Measurements from ENCODE around the gene KDM4E. TPM values are rescaled to one million over a fixed set of nuclear protein-coding genes. Genes with fewer than 3 reads are reported as not detected.
A peak's percentile ranks its signal among the peaks of the same experiment; 100 is the strongest.
"Not testable (repeated sequence)": the region's sequence is repeated elsewhere in the genome, so short reads cannot be mapped to it uniquely, and the experiment has no call there.

Gene KDM4E
- total RNA-seq, 1 experiment from 2014 or later = not detected

GRCh38 chr11:95049122-95049521 lies 24.1 kb downstream of the KDM4E start, which contains the start of gene KDM4F:
KDM4F (plus strand) TSS chr11:95049422.
- DNase-seq (ENCODE audit: extremely low read depth, low read depth) = not testable (repeated sequence)

GRCh38 chr11:95050595-95051202 lies 25.6 kb downstream of the KDM4E start:
- no peak for DNase-seq (ENCODE audit: extremely low read depth, low read depth)

GRCh38 chr11:95054356-95054755 lies 29.3 kb downstream of the KDM4E start:
- no peak for DNase-seq (ENCODE audit: extremely low read depth, low read depth)

- no peak for DNase-seq (ENCODE audit: extremely low read depth, low read depth)
These were observed 30.3 kb downstream of the KDM4E start for GRCh38 chr11:95055283-95055897.

- DNase-seq (ENCODE audit: extremely low read depth, low read depth) = no peak
These were observed 32.9 kb downstream of the KDM4E start for GRCh38 chr11:95057959-95058358.

GRCh38 chr11:95058621-95059020 lies 33.6 kb downstream of the KDM4E start:
- DNase-seq (ENCODE audit: extremely low read depth, low read depth) = no peak

- no peak for DNase-seq (ENCODE audit: extremely low read depth, low read depth)
These were observed 34.0 kb downstream of the KDM4E start for GRCh38 chr11:95059046-95059445.

GRCh38 chr11:95065336-95065735 lies 40.3 kb downstream of the KDM4E start:
- no peak for DNase-seq (ENCODE audit: extremely low read depth, low read depth)

- no peak for DNase-seq (ENCODE audit: extremely low read depth, low read depth)
These were observed 41.6 kb downstream of the KDM4E start, which contains the start of gene SRSF8 for GRCh38 chr11:95066716-95067038. SRSF8 (plus strand) TSS chr11:95066919; CDS start chr11:95067227, 308 bp downstream.

GRCh38 chr11:95067039-95067840 lies 42.2 kb downstream of the KDM4E start:
- peak; percentile 56 for DNase-seq (ENCODE audit: extremely low read depth, low read depth)

GRCh38 chr11:95067841-95068219 lies 42.8 kb downstream of the KDM4E start:
- no peak for DNase-seq (ENCODE audit: extremely low read depth, low read depth)

GRCh38 chr11:95068549-95068948 lies 43.5 kb downstream of the KDM4E start:
- DNase-seq (ENCODE audit: extremely low read depth, low read depth) = peak; percentile 90

- no peak for DNase-seq (ENCODE audit: extremely low read depth, low read depth)
These were observed 45.4 kb downstream of the KDM4E start for GRCh38 chr11:95070471-95070870.

- DNase-seq (ENCODE audit: extremely low read depth, low read depth) = no peak
These were observed 47.9 kb downstream of the KDM4E start for GRCh38 chr11:95072948-95073347.

GRCh38 chr11:95074792-95075563 lies 49.9 kb downstream of the KDM4E start:
- no peak for DNase-seq (ENCODE audit: extremely low read depth, low read depth)

GRCh38 chr11:95076416-95076815 lies 51.4 kb downstream of the KDM4E start:
- no peak for DNase-seq (ENCODE audit: extremely low read depth, low read depth)

GRCh38 chr11:95076981-95077380 lies 51.9 kb downstream of the KDM4E start:
- no peak for DNase-seq (ENCODE audit: extremely low read depth, low read depth)

Data from NCI-H460 (cell line).